K562 (cell line): ENCODE results near the gene TFCP2.

Source experiments
- HNRNPK ChIP-seq: fragments of 200-400 bp; formaldehyde crosslinking; IDR thresholded peaks from one replicate; pipeline ENCODE4 v1.6.1; 2018; ENCODE audit warnings: mild to moderate bottlenecking, low read depth, low read length; ENCODE audit not compliant: poor library complexity, severe bottlenecking
- SMARCA5 ChIP-seq: fragments of 450-650 bp; IDR thresholded peaks from 2 replicates; pipeline ENCODE4 v1.6.1; 2016
- USF1 ChIP-seq: sonication (generic); formaldehyde crosslinking; IDR thresholded peaks from 2 replicates; pipeline ENCODE4 v1.9.0; 2022; ENCODE audit warnings: mild to moderate bottlenecking, missing genetic modification reagents
- ZFPM2 ChIP-seq: fragments of 250-450 bp; sonication (Bioruptor Pico); IDR thresholded peaks from 2 replicates; pipeline ENCODE4 v1.5.1; 2022; ENCODE audit warnings: mild to moderate bottlenecking
- ZNF3 ChIP-seq: fragments of 250-450 bp; sonication (Bioruptor Pico); IDR thresholded peaks from 2 replicates; pipeline ENCODE4 v1.5.0; 2021; ENCODE audit warnings: mild to moderate bottlenecking, moderate library complexity

- TF ChIP-seq SMARCA5 (no peak), ZNF3 (CRISPR knock-in tag) (no peak), ZFPM2 (CRISPR knock-in tag) (no peak), USF1 (CRISPR knock-in tag) (no peak), HNRNPK (no peak)
Observed at GRCh38 chr12:51067771-51068170, 105.2 kb downstream of the TFCP2 start.
